ENCODE results near the gene CHD6.

GRCh38 chr20:41408156-41408794 lies 209.9 kb downstream of the CHD6 start:
- TF ChIP-seq EZH2 (IDR thresholded peaks at IDR 0.05; ENCODE audit: insufficient read depth, poor library complexity, severe bottlenecking) (no peak), EZH2phosphoT487 (IDR thresholded peaks at IDR 0.05; ENCODE audit: insufficient read depth, low read depth) (no peak)
